Neural cell (in vitro differentiated cells): Measurements from ENCODE around the gene TMEM53. TPM values are rescaled to one million over a fixed set of nuclear protein-coding genes. Genes with fewer than 3 reads are reported as not detected.
A peak's percentile ranks its signal among the peaks of the same experiment; 100 is the strongest.

Experiments used
- H2AFZ ChIP-seq: fragments of 200-600, 300-800 bp; sonication (generic), shearing (Covaris generic); 2 replicates; pipeline ENCODE4 v1.6.0; 2014; ENCODE audit warnings: low read depth, mild to moderate bottlenecking, antibody characterized with exemption, low read length, moderate library complexity
- H3F3A ChIP-seq: fragments of 200-600 bp; shearing (Covaris generic); 2 replicates; pipeline ENCODE4 v1.6.1; 2016; ENCODE audit warnings: mild to moderate bottlenecking, moderate library complexity, mixed read lengths, antibody characterized with exemption, low read length; ENCODE audit not compliant: insufficient read depth, poor library complexity, severe bottlenecking
- H3K27ac ChIP-seq: fragments of 200-600, 300-800 bp; sonication (generic), shearing (Covaris generic); 2 replicates; pipeline ENCODE4 v1.5.1; 2014; ENCODE audit warnings: mild to moderate bottlenecking, low read length, moderate library complexity
- H3K27me3 ChIP-seq: fragments of 300-800, 200-600 bp; sonication (generic), shearing (Covaris generic); 2 replicates; pipeline ENCODE4 v1.6.0; 2014; ENCODE audit warnings: mild to moderate bottlenecking, low read depth, low read length, moderate library complexity; ENCODE audit not compliant: insufficient read depth
- H3K36me3 ChIP-seq: fragments of 300-800, 200-600 bp; sonication (generic), shearing (Covaris generic); 2 replicates; pipeline ENCODE4 v1.5.1; 2014; ENCODE audit warnings: mild to moderate bottlenecking, antibody characterized with exemption, low read length, moderate library complexity; ENCODE audit not compliant: insufficient read depth
- H3K4me2 ChIP-seq: fragments of 300-800, 200-600 bp; sonication (generic), shearing (Covaris generic); 2 replicates; pipeline ENCODE4 v1.6.0; 2014; ENCODE audit warnings: mild to moderate bottlenecking, low read length
- H3K4me3 ChIP-seq: fragments of 300-800, 200-600 bp; sonication (generic), shearing (Covaris generic); 2 replicates; pipeline ENCODE4 v1.5.1; 2014; ENCODE audit warnings: mild to moderate bottlenecking, low read length, moderate library complexity
- H3K79me2 ChIP-seq: fragments of 200-600 bp; shearing (Covaris generic); replicated peaks from 2 replicates; pipeline ENCODE4 v1.6.0; 2014; ENCODE audit warnings: mild to moderate bottlenecking, low read length, moderate library complexity; ENCODE audit not compliant: insufficient read depth
- H3K9ac ChIP-seq: fragments of 300-800, 200-600 bp; sonication (generic), shearing (Covaris generic); 2 replicates; pipeline ENCODE4 v1.6.1; 2016; ENCODE audit warnings: mild to moderate bottlenecking, low read length, mixed read lengths
- H3K9me2 ChIP-seq: fragments of 200-600 bp; shearing (Covaris generic); 2 replicates; pipeline ENCODE4 v1.6.1; 2016; ENCODE audit warnings: mild to moderate bottlenecking, low read length, mixed read lengths; ENCODE audit not compliant: insufficient read depth
- H3K9me3 ChIP-seq: fragments of 200-600, 300-800 bp; sonication (generic), shearing (Covaris generic); 2 replicates; pipeline ENCODE4 v1.6.1; 2016; ENCODE audit warnings: mild to moderate bottlenecking, mixed run types, low read length, moderate library complexity, mixed read lengths
- H4K20me1 ChIP-seq: fragments of 200-600 bp; shearing (Covaris generic); 2 replicates; pipeline ENCODE4 v1.6.1; 2016; ENCODE audit warnings: mild to moderate bottlenecking, mixed run types; ENCODE audit not compliant: insufficient read depth
- CTCF ChIP-seq: fragments of 450-650 bp; IDR thresholded peaks from 2 replicates; pipeline ENCODE4 v1.5.1; 2014; ENCODE audit warnings: antibody characterized with exemption, mild to moderate bottlenecking, moderate library complexity; ENCODE audit not compliant: poor library complexity, severe bottlenecking
- EP300 ChIP-seq: fragments of 450-650 bp; conservative IDR thresholded peaks from 2 replicates; pipeline ENCODE4 v1.6.1; 2014; ENCODE audit warnings: antibody characterized with exemption, mild to moderate bottlenecking, moderate library complexity; ENCODE audit not compliant: poor library complexity, severe bottlenecking
- EZH2 ChIP-seq: fragments of 200-600, 300-800 bp; shearing (Covaris generic), sonication (generic); IDR thresholded peaks from 2 replicates; pipeline ENCODE4 v1.6.1; 2014; ENCODE audit warnings: antibody characterized with exemption, low read length, borderline replicate concordance, mild to moderate bottlenecking; ENCODE audit not compliant: insufficient read depth, poor library complexity, severe bottlenecking
- MXI1 ChIP-seq: fragments of 450-650 bp; conservative IDR thresholded peaks from 2 replicates; pipeline ENCODE4 v1.6.1; 2014; ENCODE audit warnings: antibody characterized with exemption, mild to moderate bottlenecking; ENCODE audit not compliant: poor library complexity, severe bottlenecking
- POLR2AphosphoS5 ChIP-seq: IDR thresholded peaks from 2 replicates; pipeline ENCODE4 v1.6.1; 2012
- RAD21 ChIP-seq: fragments of 450-650 bp; conservative IDR thresholded peaks from 2 replicates; pipeline ENCODE4 v1.6.1; 2014; ENCODE audit warnings: antibody characterized with exemption, mild to moderate bottlenecking, moderate library complexity
- SMC3 ChIP-seq: fragments of 450-650 bp; conservative IDR thresholded peaks from 2 replicates; pipeline ENCODE4 v1.6.1; 2014; ENCODE audit warnings: antibody characterized with exemption, mild to moderate bottlenecking, moderate library complexity; ENCODE audit not compliant: poor library complexity
- TAF1 ChIP-seq: IDR thresholded peaks from 2 replicates; pipeline ENCODE4 v1.6.1; 2012; ENCODE audit warnings: low read depth
- polyA plus RNA-seq: library from polyadenylated mRNA; depleted of rRNA; stranded (reverse); fragments of >200 nt; gene quantifications from 2 replicates; pipeline ENCODE4 v1.2.3, GENCODE V29; 2014
- TF ChIP-seq, protein P1 (sequence below): IDR thresholded peaks from 2 replicates; pipeline ENCODE4 v1.6.1; 2012; ENCODE audit warnings: borderline replicate concordance

The TMEM53 gene
- polyA plus RNA-seq, 1 donor from 2014 or later: 13.4 TPM

- Histone ChIP-seq H3K79me2 (no peaks in the 10 kb centered on the region), H2AFZ (peak overlapping the region; percentile 48), H3K36me3 (no peaks in the 10 kb centered on the region), H3K9me2 (no peaks in the 10 kb centered on the region), H3K27me3 (no peaks in the 10 kb centered on the region), H3K9me3 (no peaks in the 10 kb centered on the region), H3K9ac (peak overlapping the region; percentile 75), H3K27ac (peak overlapping the region; percentile 79), H3F3A (no peaks in the 10 kb centered on the region), H3K4me3 (peak overlapping the region; percentile 71), H3K4me2 (peak overlapping the region; percentile 85), H4K20me1 (no peaks in the 10 kb centered on the region)
- TF ChIP-seq MXI1 (no peak), TAF1 (peak; percentile 34), SMC3 (no peak), POLR2AphosphoS5 (peak; percentile 33), CTCF (no peak), RAD21 (no peak), EP300 (no peak), EZH2 (no peak)
- TF ChIP-seq, protein P1, sequence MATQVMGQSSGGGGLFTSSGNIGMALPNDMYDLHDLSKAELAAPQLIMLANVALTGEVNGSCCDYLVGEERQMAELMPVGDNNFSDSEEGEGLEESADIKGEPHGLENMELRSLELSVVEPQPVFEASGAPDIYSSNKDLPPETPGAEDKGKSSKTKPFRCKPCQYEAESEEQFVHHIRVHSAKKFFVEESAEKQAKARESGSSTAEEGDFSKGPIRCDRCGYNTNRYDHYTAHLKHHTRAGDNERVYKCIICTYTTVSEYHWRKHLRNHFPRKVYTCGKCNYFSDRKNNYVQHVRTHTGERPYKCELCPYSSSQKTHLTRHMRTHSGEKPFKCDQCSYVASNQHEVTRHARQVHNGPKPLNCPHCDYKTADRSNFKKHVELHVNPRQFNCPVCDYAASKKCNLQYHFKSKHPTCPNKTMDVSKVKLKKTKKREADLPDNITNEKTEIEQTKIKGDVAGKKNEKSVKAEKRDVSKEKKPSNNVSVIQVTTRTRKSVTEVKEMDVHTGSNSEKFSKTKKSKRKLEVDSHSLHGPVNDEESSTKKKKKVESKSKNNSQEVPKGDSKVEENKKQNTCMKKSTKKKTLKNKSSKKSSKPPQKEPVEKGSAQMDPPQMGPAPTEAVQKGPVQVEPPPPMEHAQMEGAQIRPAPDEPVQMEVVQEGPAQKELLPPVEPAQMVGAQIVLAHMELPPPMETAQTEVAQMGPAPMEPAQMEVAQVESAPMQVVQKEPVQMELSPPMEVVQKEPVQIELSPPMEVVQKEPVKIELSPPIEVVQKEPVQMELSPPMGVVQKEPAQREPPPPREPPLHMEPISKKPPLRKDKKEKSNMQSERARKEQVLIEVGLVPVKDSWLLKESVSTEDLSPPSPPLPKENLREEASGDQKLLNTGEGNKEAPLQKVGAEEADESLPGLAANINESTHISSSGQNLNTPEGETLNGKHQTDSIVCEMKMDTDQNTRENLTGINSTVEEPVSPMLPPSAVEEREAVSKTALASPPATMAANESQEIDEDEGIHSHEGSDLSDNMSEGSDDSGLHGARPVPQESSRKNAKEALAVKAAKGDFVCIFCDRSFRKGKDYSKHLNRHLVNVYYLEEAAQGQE: peak; percentile 36
These were observed 587 bp downstream of the TMEM53 start for GRCh38 chr1:44673675-44674112.

GRCh38 chr1:44672961-44673674, 1.2 kb downstream of the TMEM53 start:
- H3K27me3 ChIP-seq: no peaks in the 10 kb centered on the region
- TF ChIP-seq EP300 (no peak), POLR2AphosphoS5 (no peak), CTCF (no peak), MXI1 (no peak), RAD21 (no peak), EZH2 (no peak), SMC3 (no peak), TAF1 (no peak)
- TF ChIP-seq, protein P1: no peak
- H3K9me2 ChIP-seq: no peaks in the 10 kb centered on the region
- peak overlapping the region; percentile 79 for H3K27ac ChIP-seq
- no peaks in the 10 kb centered on the region for H4K20me1 ChIP-seq
- peak overlapping the region; percentile 75 for H3K9ac ChIP-seq
- no peaks in the 10 kb centered on the region for H3K79me2 ChIP-seq
- H3F3A ChIP-seq: no peaks in the 10 kb centered on the region
- H3K4me3 ChIP-seq: peak overlapping the region; percentile 71
- H2AFZ ChIP-seq: peak overlapping the region; percentile 48
- H3K36me3 ChIP-seq: no peaks in the 10 kb centered on the region
- H3K9me3 ChIP-seq: no peaks in the 10 kb centered on the region
- peak overlapping the region; percentile 85 for H3K4me2 ChIP-seq
